ENCODE results near the gene SYT7. TPM values are rescaled to one million over a fixed set of nuclear protein-coding genes. Genes with fewer than 3 reads are reported as not detected.

The SYT7 gene
- total and polyA plus RNA-seq, 10 donors, result 0.14 to 5.3 (median 2.3) TPM

DNA sequence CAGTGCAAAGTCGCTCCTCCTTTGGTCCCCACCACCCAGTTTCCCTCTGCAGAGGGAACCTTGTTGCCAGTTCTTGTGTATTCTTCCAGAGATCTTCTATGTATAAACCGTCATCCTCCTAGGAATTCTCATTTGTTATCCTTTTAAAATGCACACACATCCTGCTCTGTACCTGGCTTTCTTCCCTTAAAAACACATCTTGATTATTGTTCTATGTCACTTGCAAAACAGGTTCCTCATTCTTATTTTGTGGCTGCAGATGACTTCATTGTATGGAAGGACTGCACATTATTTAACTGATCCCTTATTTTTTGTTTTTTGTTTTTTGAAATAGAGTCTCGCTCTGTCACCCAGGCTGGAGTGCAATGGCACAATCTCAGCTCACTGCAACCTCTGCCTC, 26.6 kb upstream of the SYT7 start:
- peaks cover 0 to 66% (median 5%) of the 10 kb centered on the region in 7 donors for H3K27me3 ChIP-seq (replicated peaks in 1 of 7)
- 81 to 89% (median 83%) methylated on average over 3 of the region's 3 CpGs for WGBS, 5 donors
- no peaks in the 10 kb centered on the region for H3K4me1 ChIP-seq
- no peak for DNase-seq
- H3K36me3 ChIP-seq, result no peaks in the 10 kb centered on the region
- intact Hi-C loops (cut with DNase I; ENCODE audit: low total_unique reads), result no loop called here
- TF ChIP-seq POLR2A (IDR thresholded peaks at IDR 0.05) (no peak), POLR2AphosphoS5 (IDR thresholded peaks at IDR 0.05) (no peak)
- TF ChIP-seq, protein P1, sequence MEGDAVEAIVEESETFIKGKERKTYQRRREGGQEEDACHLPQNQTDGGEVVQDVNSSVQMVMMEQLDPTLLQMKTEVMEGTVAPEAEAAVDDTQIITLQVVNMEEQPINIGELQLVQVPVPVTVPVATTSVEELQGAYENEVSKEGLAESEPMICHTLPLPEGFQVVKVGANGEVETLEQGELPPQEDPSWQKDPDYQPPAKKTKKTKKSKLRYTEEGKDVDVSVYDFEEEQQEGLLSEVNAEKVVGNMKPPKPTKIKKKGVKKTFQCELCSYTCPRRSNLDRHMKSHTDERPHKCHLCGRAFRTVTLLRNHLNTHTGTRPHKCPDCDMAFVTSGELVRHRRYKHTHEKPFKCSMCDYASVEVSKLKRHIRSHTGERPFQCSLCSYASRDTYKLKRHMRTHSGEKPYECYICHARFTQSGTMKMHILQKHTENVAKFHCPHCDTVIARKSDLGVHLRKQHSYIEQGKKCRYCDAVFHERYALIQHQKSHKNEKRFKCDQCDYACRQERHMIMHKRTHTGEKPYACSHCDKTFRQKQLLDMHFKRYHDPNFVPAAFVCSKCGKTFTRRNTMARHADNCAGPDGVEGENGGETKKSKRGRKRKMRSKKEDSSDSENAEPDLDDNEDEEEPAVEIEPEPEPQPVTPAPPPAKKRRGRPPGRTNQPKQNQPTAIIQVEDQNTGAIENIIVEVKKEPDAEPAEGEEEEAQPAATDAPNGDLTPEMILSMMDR (IDR thresholded peaks at IDR 0.05 in 8 of 11, conservative IDR thresholded peaks at IDR 0.05 in 3 of 11), result no peak
- H3K27ac ChIP-seq, result no peak overlapping the region
- no peaks in the 10 kb centered on the region for H3K9me3 ChIP-seq
- H3K4me3 ChIP-seq, result no peak overlapping the region

DNA sequence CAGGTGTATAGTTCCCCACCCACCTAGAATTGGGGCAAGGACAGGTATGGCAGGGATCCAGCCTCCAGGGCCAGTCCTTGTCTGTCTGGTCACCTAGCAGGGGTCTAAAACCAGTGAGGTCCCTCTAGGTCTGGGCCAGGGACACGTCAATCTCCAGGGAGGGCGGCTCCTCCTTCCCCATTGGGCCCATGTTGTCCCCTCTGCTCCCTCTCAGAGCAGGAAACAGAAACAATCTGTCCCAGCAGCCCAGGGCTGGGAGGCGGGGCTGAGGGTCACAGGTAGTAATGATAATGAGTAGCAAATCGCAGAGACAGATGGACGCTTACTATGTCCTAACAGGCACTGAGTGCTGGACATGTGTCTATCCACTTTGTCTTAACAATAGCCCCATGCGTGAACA, 22.8 kb upstream of the SYT7 start:
- intact Hi-C loops (cut with DNase I; ENCODE audit: low total_unique reads), result no loop called here
- Histone ChIP-seq H3K4me1 (peaks cover 0 to 8% (median 0%) of the 10 kb centered on the region in 6 donors), H3K27me3 (replicated peaks in 1 of 7) (peaks cover 0 to 57% (median 0%) of the 10 kb centered on the region in 7 donors), H3K4me3 (no peak overlapping the region), H3K27ac (no peak overlapping the region), H3K36me3 (no peaks in the 10 kb centered on the region), H3K9me3 (no peaks in the 10 kb centered on the region)
- no peak for DNase-seq
- TF ChIP-seq POLR2A (IDR thresholded peaks at IDR 0.05), result no peak
- TF ChIP-seq POLR2AphosphoS5 (IDR thresholded peaks at IDR 0.05), result no peak
- TF ChIP-seq, protein P1 (IDR thresholded peaks at IDR 0.05 in 8 of 11, conservative IDR thresholded peaks at IDR 0.05 in 3 of 11), result no peak
- WGBS, 5 donors, result 74 to 78% (median 76%) methylated on average over 6 of the region's 6 CpGs

DNA sequence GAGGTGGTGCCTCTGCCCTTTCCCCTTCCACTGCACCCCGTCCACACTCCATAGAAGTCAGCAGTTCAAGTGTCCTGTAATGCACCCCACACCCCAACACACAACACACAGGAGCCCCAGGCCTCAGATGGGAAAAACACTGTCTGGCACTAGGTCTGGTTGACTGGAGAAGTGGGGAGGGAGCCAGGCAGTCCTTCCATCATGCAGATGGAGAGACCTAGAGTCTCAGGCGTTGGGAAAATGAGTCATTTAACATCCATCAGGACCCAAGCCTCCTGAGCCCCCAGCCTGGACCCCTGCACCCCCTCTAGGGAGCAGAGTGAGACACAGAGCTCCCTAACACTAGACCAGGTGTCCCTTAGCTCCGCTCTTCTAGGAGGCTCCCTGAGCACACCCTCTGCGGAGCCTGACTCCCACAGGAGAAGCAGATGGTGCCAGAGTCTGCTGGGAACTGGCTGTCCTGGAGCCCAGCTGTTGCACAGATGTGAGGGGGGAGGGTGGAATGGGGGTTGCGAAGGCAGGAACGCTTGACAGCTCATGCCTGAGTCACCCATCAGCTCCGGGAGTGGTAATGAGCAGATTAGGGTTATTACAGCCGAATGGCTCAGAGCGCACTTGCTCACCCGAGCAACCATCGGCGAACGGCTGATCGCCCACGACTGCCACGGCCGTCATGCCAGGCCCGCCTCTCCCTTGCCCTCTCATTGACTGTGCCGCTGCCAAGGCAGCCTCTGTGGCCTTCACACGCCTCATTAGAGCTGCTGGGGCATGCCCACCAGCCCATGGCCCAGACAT, 22.1 kb upstream of the SYT7 start:
- DNase-seq, result no peak
- H3K4me3 ChIP-seq, result no peak overlapping the region
- no peaks in the 10 kb centered on the region for H3K36me3 ChIP-seq
- peaks cover 0 to 8% (median 0%) of the 10 kb centered on the region in 6 donors for H3K4me1 ChIP-seq
- 75 to 84% (median 80%) methylated on average over 12 to 20 of the region's 20 CpGs for WGBS, 5 donors
- H3K9me3 ChIP-seq, result no peaks in the 10 kb centered on the region
- TF ChIP-seq POLR2AphosphoS5 (IDR thresholded peaks at IDR 0.05), result peak in 1 of 3 donors; percentile 41
- TF ChIP-seq, protein P1 (IDR thresholded peaks at IDR 0.05 in 8 of 11, conservative IDR thresholded peaks at IDR 0.05 in 3 of 11), result no peak
- no peak for TF ChIP-seq POLR2A (IDR thresholded peaks at IDR 0.05)
- H3K27ac ChIP-seq, result no peak overlapping the region
- H3K27me3 ChIP-seq (replicated peaks in 1 of 7), result peaks cover 0 to 60% (median 0%) of the 10 kb centered on the region in 7 donors
- intact Hi-C loops (cut with DNase I; ENCODE audit: low total_unique reads), result no loop called here

DNA sequence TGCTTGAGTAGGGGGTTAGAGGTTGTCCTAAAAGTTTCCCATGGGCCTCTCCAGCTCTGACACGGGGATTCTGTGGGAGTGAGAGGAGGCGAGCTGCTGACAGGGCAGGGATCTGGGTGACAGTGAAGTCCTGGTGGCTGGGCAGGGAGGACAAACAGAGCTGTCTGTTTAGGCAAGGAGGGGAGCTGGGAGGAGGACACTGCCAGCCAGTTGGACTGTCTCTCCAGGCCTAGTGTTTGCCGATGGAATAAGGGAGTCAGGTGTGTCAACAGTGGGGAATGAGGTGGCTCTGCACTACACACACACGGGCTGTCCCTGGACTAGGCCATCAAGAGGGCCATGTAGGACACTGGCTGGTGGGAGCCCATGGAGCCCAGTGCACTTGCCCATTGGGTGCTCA, 20.6 kb upstream of the SYT7 start:
- intact Hi-C loops (cut with DNase I; ENCODE audit: low total_unique reads), result no loop called here
- 86 to 98% (median 90%) methylated on average over 4 of the region's 4 CpGs for WGBS, 5 donors

More for the DNA sequence above, 20.6 kb upstream of the SYT7 start:
- H3K4me3 ChIP-seq, result no peak overlapping the region
- H3K4me1 ChIP-seq, result peaks cover 0 to 8% (median 0%) of the 10 kb centered on the region in 6 donors
- peaks cover 0 to 56% (median 0%) of the 10 kb centered on the region in 7 donors for H3K27me3 ChIP-seq (replicated peaks in 1 of 7)
- no peaks in the 10 kb centered on the region for H3K9me3 ChIP-seq
- H3K36me3 ChIP-seq, result no peaks in the 10 kb centered on the region
- H3K27ac ChIP-seq, result no peak overlapping the region
- TF ChIP-seq POLR2A (IDR thresholded peaks at IDR 0.05) (no peak), POLR2AphosphoS5 (IDR thresholded peaks at IDR 0.05) (no peak)
- TF ChIP-seq, protein P1 (IDR thresholded peaks at IDR 0.05 in 8 of 11, conservative IDR thresholded peaks at IDR 0.05 in 3 of 11), result no peak
- no peak for DNase-seq

All from spleen (tissue), 11 donors.